ENCODE measurements around the gene PRAMEF12.

- TF ChIP-seq CTCF (IDR thresholded peaks at IDR 0.05) (no peak), POLR2A (IDR thresholded peaks at IDR 0.05) (no peak), POLR2AphosphoS5 (IDR thresholded peaks at IDR 0.05) (no peak)
Measured at GRCh38 chr1:12774801-12775345, 1.3 kb downstream of the PRAMEF12 start.
